GM23338 (cell line): ENCODE measurements around the gene GDPD5. TPM values are rescaled to one million over a fixed set of nuclear protein-coding genes. Genes with fewer than 3 reads are reported as not detected.

Source experiments
- ATAC-seq: fragments of 200-7000 bp; cut with Tn5 transposase; 3 replicates; pipeline ENCODE4 v1.9.1; 2020
- DNase-seq: peaks from one replicate; pipeline ENCODE4 v3.0.0-alpha.2; 2015; ENCODE audit warnings: low spot score
- H2AFZ ChIP-seq: fragments of 200-600 bp; sonication (generic); 2 replicates; pipeline ENCODE4 v1.8.0; 2016; ENCODE audit warnings: antibody characterized with exemption, mild to moderate bottlenecking, moderate library complexity
- H3F3A ChIP-seq: fragments of 200-600 bp; sonication (generic); replicated peaks from 2 replicates; pipeline ENCODE4 v1.8.0; 2017; ENCODE audit warnings: antibody characterized with exemption, mixed run types, low read depth
- H3K27ac ChIP-seq: fragments of 200-600 bp; sonication (generic); 2 replicates; pipeline ENCODE4 v1.6.1; 2016; ENCODE audit warnings: low read depth
- H3K27me3 ChIP-seq: fragments of 200-600 bp; sonication (generic); 2 replicates; pipeline ENCODE4 v1.8.0; 2016; ENCODE audit warnings: mild to moderate bottlenecking, mixed run types, moderate library complexity; ENCODE audit not compliant: insufficient read depth
- H3K36me3 ChIP-seq: fragments of 200-600 bp; sonication (generic); 2 replicates; pipeline ENCODE4 v1.8.0; 2016; ENCODE audit warnings: mild to moderate bottlenecking; ENCODE audit not compliant: insufficient read depth
- H3K4me1 ChIP-seq: fragments of 200-600 bp; sonication (generic); 2 replicates; pipeline ENCODE4 v1.8.0; 2016; ENCODE audit warnings: mild to moderate bottlenecking, moderate library complexity; ENCODE audit not compliant: insufficient read depth
- H3K4me2 ChIP-seq: fragments of 200-600 bp; sonication (generic); 2 replicates; pipeline ENCODE4 v1.7.1; 2017; ENCODE audit warnings: mixed run types
- H3K4me3 ChIP-seq: fragments of 200-600 bp; sonication (generic); 2 replicates; pipeline ENCODE4 v1.6.1; 2016; ENCODE audit warnings: mixed run types
- H3K79me2 ChIP-seq: fragments of 200-600 bp; sonication (generic); replicated peaks from 2 replicates; pipeline ENCODE4 v1.8.0; 2017; ENCODE audit warnings: mild to moderate bottlenecking; ENCODE audit not compliant: insufficient read depth
- H3K9me2 ChIP-seq: fragments of 200-600 bp; sonication (generic); 2 replicates; pipeline ENCODE4 v1.8.0; 2017; ENCODE audit not compliant: insufficient read depth
- H4K20me1 ChIP-seq: fragments of 200-600 bp; sonication (generic); replicated peaks from 2 replicates; pipeline ENCODE4 v1.8.0; 2017; ENCODE audit warnings: mild to moderate bottlenecking; ENCODE audit not compliant: insufficient read depth
- H3K27ac Mint-ChIP-seq: 2 replicates; pipeline ENCODE4 v1.8.0; 2020; ENCODE audit warnings: inconsistent platforms, mild to moderate bottlenecking, moderate library complexity, mixed read lengths
- H3K27me3 Mint-ChIP-seq: 3 replicates; pipeline ENCODE4 v1.8.0; 2022; ENCODE audit warnings: low read depth, mild to moderate bottlenecking, moderate library complexity, mixed read lengths, inconsistent platforms; ENCODE audit not compliant: insufficient read depth, poor library complexity
- H3K36me3 Mint-ChIP-seq: 3 replicates; pipeline ENCODE4 v1.8.0; 2021; ENCODE audit warnings: low read depth, mild to moderate bottlenecking, inconsistent platforms, moderate library complexity, mixed read lengths
- H3K4me1 Mint-ChIP-seq: 3 replicates; pipeline ENCODE4 v1.8.0; 2020; ENCODE audit warnings: mild to moderate bottlenecking, inconsistent platforms, mixed read lengths
- H3K4me3 Mint-ChIP-seq: 3 replicates; pipeline ENCODE4 v1.8.0; 2021; ENCODE audit warnings: moderate library complexity, mild to moderate bottlenecking, inconsistent platforms, mixed read lengths
- H3K9me3 Mint-ChIP-seq: 3 replicates; pipeline ENCODE4 v1.8.0; 2020; ENCODE audit warnings: moderate library complexity, mild to moderate bottlenecking, inconsistent platforms, mixed read lengths
- CREB1 ChIP-seq: fragments of 250-450 bp; sonication (Bioruptor Pico); IDR thresholded peaks from 2 replicates; pipeline ENCODE4 v1.5.0; 2020; ENCODE audit warnings: low read depth, mild to moderate bottlenecking, moderate library complexity
- EZH2 ChIP-seq: fragments of 200-600 bp; sonication (generic); IDR thresholded peaks from one replicate; pipeline ENCODE4 v1.8.0; 2017; ENCODE audit warnings: antibody characterized with exemption, mild to moderate bottlenecking, low read depth; ENCODE audit not compliant: unreplicated experiment
- EZH2phosphoT487 ChIP-seq: fragments of 200-600 bp; sonication (generic); IDR thresholded peaks from one replicate; pipeline ENCODE4 v1.8.1; 2018; ENCODE audit warnings: antibody characterized with exemption; ENCODE audit not compliant: unreplicated experiment
- JUNB ChIP-seq: IDR thresholded peaks from one replicate; pipeline ENCODE4 v1.6.1; 2016; ENCODE audit warnings: antibody characterized with exemption; ENCODE audit not compliant: unreplicated experiment
- POLR2AphosphoS5 ChIP-seq: IDR thresholded peaks from 2 replicates; pipeline ENCODE4 v1.6.1; 2016; ENCODE audit warnings: antibody characterized with exemption, low read depth
- STAT1 ChIP-seq: IDR thresholded peaks from one replicate; pipeline ENCODE4 v1.6.1; 2016; ENCODE audit warnings: antibody characterized with exemption; ENCODE audit not compliant: unreplicated experiment
- ZNF114 ChIP-seq: fragments of 250-450 bp; sonication (Bioruptor Pico); IDR thresholded peaks from 2 replicates; pipeline ENCODE4 v1.5.0; 2020; ENCODE audit warnings: mild to moderate bottlenecking, moderate library complexity
- ZNF331 ChIP-seq: fragments of 250-450 bp; sonication (Bioruptor Pico); IDR thresholded peaks from 2 replicates; pipeline ENCODE4 v1.5.0; 2020; ENCODE audit warnings: low read depth, mild to moderate bottlenecking, moderate library complexity
- polyA plus RNA-seq: library from polyadenylated mRNA; unstranded; fragments of >200 nt; fragmentation: Nextera tagmentation; extraction: Ambion mirVana; gene quantifications from 2 replicates; pipeline ENCODE4 v1.2.1, GENCODE V29; 2016
- total RNA-seq: library from RNA; depleted of rRNA; stranded (reverse); fragments of >200 nt; shearing (Covaris generic); gene quantifications from 2 replicates; pipeline ENCODE4 v1.2.3, GENCODE V29; 2014
- TF ChIP-seq, protein P1 (sequence below): IDR thresholded peaks from one replicate; pipeline ENCODE4 v1.6.1; 2018; ENCODE audit warnings: antibody characterized with exemption; ENCODE audit not compliant: unreplicated experiment
- TF ChIP-seq, protein P2 (sequence below), 2 experiments: fragments of 200-600 bp in 1 of 2; sonication (generic) in 1 of 2; conservative IDR thresholded peaks; 2 replicates each; pipeline versions ENCODE4 v1.5.1 to v1.6.1; 2016 to 2017; ENCODE audit warnings: antibody characterized with exemption in 2 of 2, low read depth in 2 of 2, mild to moderate bottlenecking in 2 of 2, moderate library complexity in 1 of 2

GDPD5 gene
- total and polyA plus RNA-seq, 2 experiments from 2014 or later, result 1.6 to 4.9 TPM

DNA sequence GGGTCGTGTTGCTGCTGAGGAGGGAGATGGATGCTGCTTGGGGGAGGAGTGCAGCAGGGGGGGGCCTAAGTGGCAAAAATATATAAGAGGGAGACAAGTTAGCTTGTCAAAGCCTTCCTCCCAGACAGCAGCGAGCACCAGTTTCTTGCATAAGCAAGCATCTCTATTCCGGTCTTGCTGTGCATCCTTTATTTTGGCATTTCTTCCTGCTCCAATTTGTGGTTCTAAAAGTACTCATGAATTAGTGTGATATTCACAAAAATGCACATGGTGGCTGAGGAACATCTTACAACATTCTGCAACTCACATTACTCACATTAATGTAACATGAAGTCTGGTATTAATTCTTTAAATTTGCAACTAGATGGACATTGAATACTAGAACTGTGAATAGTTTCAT lies 32.1 kb downstream of the GDPD5 start:
- ATAC-seq (no peak), DNase-seq (no peak)
- H3K27me3 ChIP-seq, result no peaks in the 10 kb centered on the region
- TF ChIP-seq, protein P1, sequence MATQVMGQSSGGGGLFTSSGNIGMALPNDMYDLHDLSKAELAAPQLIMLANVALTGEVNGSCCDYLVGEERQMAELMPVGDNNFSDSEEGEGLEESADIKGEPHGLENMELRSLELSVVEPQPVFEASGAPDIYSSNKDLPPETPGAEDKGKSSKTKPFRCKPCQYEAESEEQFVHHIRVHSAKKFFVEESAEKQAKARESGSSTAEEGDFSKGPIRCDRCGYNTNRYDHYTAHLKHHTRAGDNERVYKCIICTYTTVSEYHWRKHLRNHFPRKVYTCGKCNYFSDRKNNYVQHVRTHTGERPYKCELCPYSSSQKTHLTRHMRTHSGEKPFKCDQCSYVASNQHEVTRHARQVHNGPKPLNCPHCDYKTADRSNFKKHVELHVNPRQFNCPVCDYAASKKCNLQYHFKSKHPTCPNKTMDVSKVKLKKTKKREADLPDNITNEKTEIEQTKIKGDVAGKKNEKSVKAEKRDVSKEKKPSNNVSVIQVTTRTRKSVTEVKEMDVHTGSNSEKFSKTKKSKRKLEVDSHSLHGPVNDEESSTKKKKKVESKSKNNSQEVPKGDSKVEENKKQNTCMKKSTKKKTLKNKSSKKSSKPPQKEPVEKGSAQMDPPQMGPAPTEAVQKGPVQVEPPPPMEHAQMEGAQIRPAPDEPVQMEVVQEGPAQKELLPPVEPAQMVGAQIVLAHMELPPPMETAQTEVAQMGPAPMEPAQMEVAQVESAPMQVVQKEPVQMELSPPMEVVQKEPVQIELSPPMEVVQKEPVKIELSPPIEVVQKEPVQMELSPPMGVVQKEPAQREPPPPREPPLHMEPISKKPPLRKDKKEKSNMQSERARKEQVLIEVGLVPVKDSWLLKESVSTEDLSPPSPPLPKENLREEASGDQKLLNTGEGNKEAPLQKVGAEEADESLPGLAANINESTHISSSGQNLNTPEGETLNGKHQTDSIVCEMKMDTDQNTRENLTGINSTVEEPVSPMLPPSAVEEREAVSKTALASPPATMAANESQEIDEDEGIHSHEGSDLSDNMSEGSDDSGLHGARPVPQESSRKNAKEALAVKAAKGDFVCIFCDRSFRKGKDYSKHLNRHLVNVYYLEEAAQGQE, result no peak
- TF ChIP-seq EZH2phosphoT487, result no peak
- no peak for TF ChIP-seq JUNB
- no peak for TF ChIP-seq ZNF331 (CRISPR knock-in tag)
- TF ChIP-seq, protein P2, sequence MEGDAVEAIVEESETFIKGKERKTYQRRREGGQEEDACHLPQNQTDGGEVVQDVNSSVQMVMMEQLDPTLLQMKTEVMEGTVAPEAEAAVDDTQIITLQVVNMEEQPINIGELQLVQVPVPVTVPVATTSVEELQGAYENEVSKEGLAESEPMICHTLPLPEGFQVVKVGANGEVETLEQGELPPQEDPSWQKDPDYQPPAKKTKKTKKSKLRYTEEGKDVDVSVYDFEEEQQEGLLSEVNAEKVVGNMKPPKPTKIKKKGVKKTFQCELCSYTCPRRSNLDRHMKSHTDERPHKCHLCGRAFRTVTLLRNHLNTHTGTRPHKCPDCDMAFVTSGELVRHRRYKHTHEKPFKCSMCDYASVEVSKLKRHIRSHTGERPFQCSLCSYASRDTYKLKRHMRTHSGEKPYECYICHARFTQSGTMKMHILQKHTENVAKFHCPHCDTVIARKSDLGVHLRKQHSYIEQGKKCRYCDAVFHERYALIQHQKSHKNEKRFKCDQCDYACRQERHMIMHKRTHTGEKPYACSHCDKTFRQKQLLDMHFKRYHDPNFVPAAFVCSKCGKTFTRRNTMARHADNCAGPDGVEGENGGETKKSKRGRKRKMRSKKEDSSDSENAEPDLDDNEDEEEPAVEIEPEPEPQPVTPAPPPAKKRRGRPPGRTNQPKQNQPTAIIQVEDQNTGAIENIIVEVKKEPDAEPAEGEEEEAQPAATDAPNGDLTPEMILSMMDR (conservative IDR thresholded peaks at IDR 0.05; ENCODE audit: low read depth in 2 of 2), result no peak
- no peak for TF ChIP-seq EZH2
- TF ChIP-seq POLR2AphosphoS5, result no peak
- no peaks in the 10 kb centered on the region for H4K20me1 ChIP-seq
- H3K9me3 Mint-ChIP-seq, result no peaks in the 10 kb centered on the region
- H3F3A ChIP-seq, result no peaks in the 10 kb centered on the region
- no peak overlapping the region for H3K4me3 Mint-ChIP-seq
- no peak overlapping the region for H3K27ac Mint-ChIP-seq
- H3K4me1 ChIP-seq, result peaks cover 20% of the 10 kb centered on the region
- H3K4me2 ChIP-seq, result no peak overlapping the region
- H3K27me3 Mint-ChIP-seq, result peaks cover 15% of the 10 kb centered on the region
- no peak overlapping the region for H2AFZ ChIP-seq
- no peaks in the 10 kb centered on the region for H3K36me3 Mint-ChIP-seq
- H3K36me3 ChIP-seq, result no peaks in the 10 kb centered on the region
- H3K9me2 ChIP-seq, result no peaks in the 10 kb centered on the region
- H3K4me1 Mint-ChIP-seq, result peaks cover 34% of the 10 kb centered on the region
- H3K79me2 ChIP-seq, result no peaks in the 10 kb centered on the region
- no peak overlapping the region for H3K4me3 ChIP-seq
- no peak overlapping the region for H3K27ac ChIP-seq

DNA sequence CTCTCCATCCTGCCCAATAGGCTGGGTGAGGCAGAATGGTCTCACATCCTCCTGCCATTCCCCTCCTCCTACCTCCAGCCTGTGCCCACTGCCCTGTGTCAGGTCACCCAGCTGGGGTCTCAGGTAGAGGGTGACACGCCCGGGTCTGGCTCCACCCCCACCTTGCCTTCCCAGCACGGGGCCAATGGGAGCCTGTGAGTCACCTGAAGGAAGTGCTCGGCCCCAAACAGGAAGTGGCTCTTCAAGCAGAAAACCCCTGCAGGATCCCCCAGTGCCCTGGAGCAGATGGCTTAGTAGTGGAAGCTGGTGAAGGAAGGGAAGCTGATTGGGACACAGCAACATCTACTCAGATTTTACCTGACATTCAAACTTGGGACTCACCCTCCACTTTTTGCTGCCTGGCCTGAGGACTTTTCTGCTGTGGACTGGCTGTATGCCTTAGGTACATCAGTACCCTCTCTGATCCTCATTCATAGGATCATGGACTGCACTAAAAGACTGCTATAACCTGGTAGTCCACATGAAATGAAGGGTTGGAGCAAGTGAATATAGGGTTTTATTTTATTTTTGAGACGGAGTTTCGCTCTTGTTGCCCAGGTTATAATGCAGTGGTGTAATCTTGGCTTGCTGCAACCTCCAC lies 33.4 kb downstream of the GDPD5 start:
- Histone ChIP-seq H3K9me2 (no peaks in the 10 kb centered on the region), H2AFZ (peak overlapping the region; percentile 59; the same call in 1 of the 2 replicates), H3K4me1 (peaks cover 20% of the 10 kb centered on the region), H3K4me3 (no peak overlapping the region), H4K20me1 (no peaks in the 10 kb centered on the region), H3K27ac (no peak overlapping the region), H3K27me3 (no peaks in the 10 kb centered on the region), H3F3A (no peaks in the 10 kb centered on the region), H3K36me3 (no peaks in the 10 kb centered on the region), H3K79me2 (no peaks in the 10 kb centered on the region), H3K4me2 (no peak overlapping the region)
- ATAC-seq (peak; percentile 29), DNase-seq (peak; percentile 57)
- H3K27ac Mint-ChIP-seq, result no peak overlapping the region
- peaks cover 34% of the 10 kb centered on the region for H3K4me1 Mint-ChIP-seq
- H3K36me3 Mint-ChIP-seq, result no peaks in the 10 kb centered on the region
- no peak overlapping the region for H3K4me3 Mint-ChIP-seq
- H3K27me3 Mint-ChIP-seq, result peaks cover 14% of the 10 kb centered on the region
- no peaks in the 10 kb centered on the region for H3K9me3 Mint-ChIP-seq
- TF ChIP-seq, protein P1, result no peak
- no peak for TF ChIP-seq STAT1
- TF ChIP-seq CREB1 (CRISPR knock-in tag), result no peak
- TF ChIP-seq EZH2, result no peak
- no peak for TF ChIP-seq ZNF114 (CRISPR knock-in tag)
